ENCODE measurements around the gene IFNG-AS1. TPM values are rescaled to one million over a fixed set of nuclear protein-coding genes. Genes with fewer than 3 reads are reported as not detected.

IFNG-AS1 gene
- total RNA-seq, 2 donors from 2014 or later, result 0.29 to 0.42 TPM

DNA sequence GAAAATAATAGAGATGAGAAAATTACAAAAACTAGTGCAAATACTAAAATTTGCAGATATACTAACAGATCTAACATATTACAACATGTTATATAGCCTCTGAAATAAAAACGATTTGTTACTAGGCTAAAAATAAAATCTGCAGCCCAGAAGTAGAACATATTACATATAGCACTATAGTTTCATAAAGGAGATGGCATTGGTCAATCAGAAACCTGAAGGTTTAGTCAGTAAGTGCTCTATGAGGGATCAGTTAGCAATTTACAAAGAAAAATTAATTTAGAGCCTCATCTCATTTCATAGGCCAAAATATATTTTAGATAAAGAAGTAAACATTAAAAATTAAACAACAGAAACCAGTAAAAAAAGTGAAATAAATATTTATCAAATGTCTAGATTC, 41.0 kb downstream of the IFNG-AS1 start:
- peaks cover 12% of the 10 kb centered on the region for H3K4me1 Mint-ChIP-seq
- no peak overlapping the region for H3K27ac Mint-ChIP-seq
- no peak overlapping the region for H3K4me3 Mint-ChIP-seq
- H3K9me3 ChIP-seq (ENCODE audit: control insufficient read depth, low read length, poor library complexity, severe bottlenecking), result no peaks in the 10 kb centered on the region
- ATAC-seq (no peak), DNase-seq (no peak)
- H3K27me3 Mint-ChIP-seq, result no peaks in the 10 kb centered on the region
- H3K36me3 Mint-ChIP-seq (ENCODE audit: low read depth), result peaks cover 7% of the 10 kb centered on the region

DNA sequence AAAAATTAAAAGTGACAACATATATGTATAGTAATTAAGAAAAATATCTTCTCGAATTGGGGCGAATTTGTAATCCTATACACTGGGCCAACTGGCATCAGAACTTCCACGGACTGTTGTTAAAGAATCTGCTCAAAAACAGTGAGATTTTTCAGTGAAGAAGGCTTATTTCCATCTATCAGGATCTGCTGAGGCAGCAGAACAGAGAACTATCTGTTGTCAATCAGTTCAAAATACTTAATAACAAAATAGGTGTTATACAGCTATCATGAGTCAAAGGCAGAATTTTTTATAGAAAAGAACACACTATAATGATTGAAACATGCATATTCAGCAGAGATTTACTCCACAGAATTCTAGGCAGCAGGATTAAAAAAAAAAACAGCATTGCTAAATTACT, 41.9 kb downstream of the IFNG-AS1 start:
- H3K27me3 Mint-ChIP-seq, result no peaks in the 10 kb centered on the region
- DNase-seq, result no peak
- no peak for ATAC-seq
- H3K9me3 ChIP-seq (ENCODE audit: control insufficient read depth, low read length, poor library complexity, severe bottlenecking), result no peaks in the 10 kb centered on the region
- peaks cover 7% of the 10 kb centered on the region for H3K36me3 Mint-ChIP-seq (ENCODE audit: low read depth)
- no peak overlapping the region for H3K4me3 Mint-ChIP-seq
- H3K27ac Mint-ChIP-seq, result peak overlapping the region; percentile 73
- peaks cover 12% of the 10 kb centered on the region for H3K4me1 Mint-ChIP-seq

DNA sequence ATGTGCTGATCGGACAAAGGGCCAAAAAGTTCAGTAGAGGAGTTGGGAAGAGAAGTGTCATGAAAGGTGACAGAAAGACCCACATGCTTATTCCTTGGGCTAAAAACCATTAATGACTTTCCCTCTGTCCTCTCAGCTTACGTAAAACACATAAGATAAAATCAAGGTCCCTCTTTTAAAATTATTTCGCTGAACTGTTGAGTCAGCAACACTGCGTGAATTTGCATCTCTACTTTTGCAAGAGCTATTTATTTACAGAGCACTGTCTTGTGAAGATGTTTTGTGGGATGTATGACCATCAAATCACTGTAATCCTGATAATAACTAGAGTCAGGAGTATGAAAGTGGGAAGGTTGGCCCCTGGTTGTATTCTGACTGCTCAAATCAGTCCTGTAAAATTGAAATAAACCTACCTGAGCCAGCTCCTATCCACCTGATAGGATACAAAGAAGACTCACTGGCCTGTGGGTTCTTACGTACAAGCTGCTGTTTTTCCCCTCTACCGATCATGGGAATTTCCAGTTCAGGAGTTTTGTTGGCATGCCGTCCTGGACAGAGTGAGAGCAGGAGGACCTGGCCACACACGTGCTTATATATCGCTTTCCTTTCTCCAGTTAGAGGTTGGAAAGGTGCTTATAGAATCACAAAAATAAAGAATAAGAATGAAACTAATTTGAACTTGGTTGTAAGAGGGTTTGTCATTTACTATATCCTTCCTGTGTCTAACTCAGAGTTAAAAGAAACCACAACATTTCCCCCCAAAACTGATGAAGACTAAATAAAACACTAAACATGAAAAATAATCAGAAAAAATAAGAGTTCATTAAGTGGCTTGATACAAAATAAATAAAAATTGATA, 42.9 kb downstream of the IFNG-AS1 start:
- H3K27ac Mint-ChIP-seq, result peak overlapping the region; percentile 73
- peak overlapping the region; percentile 70 for H3K4me3 Mint-ChIP-seq

DNA sequence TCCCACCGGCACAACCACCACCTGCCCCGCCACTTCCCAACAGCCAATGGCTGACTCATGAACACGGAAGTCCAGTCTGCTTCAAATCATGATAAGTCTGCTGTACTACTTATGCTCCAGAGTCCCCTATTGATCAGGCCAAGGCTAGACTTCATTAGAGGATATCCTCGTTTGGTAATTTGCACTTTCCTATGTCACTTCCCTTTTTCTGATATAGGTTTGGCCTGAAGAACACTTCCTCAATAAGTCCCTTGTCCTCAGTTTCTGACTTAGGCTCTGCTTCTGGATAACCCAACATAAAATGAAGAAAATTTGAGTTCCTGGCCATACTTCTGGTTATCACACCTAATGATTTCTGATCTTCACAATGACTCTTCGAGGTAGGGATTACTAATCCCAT, 45.3 kb downstream of the IFNG-AS1 start:
- Mint-ChIP-seq H3K27ac (no peak overlapping the region), H3K4me3 (no peak overlapping the region), H3K36me3 (ENCODE audit: low read depth) (no peaks in the 10 kb centered on the region), H3K27me3 (no peaks in the 10 kb centered on the region), H3K4me1 (peaks cover 12% of the 10 kb centered on the region)
- H3K9me3 ChIP-seq (ENCODE audit: control insufficient read depth, low read length, poor library complexity, severe bottlenecking), result no peaks in the 10 kb centered on the region
- ATAC-seq (no peak), DNase-seq (no peak)

More for the DNA sequence above, 42.9 kb downstream of the IFNG-AS1 start:
- Mint-ChIP-seq H3K27me3 (no peaks in the 10 kb centered on the region), H3K4me1 (peaks cover 12% of the 10 kb centered on the region), H3K36me3 (ENCODE audit: low read depth) (peaks cover 6% of the 10 kb centered on the region)
- DNase-seq (no peak), ATAC-seq (peak; percentile 58)
- no peaks in the 10 kb centered on the region for H3K9me3 ChIP-seq (ENCODE audit: control insufficient read depth, low read length, poor library complexity, severe bottlenecking)

DNA sequence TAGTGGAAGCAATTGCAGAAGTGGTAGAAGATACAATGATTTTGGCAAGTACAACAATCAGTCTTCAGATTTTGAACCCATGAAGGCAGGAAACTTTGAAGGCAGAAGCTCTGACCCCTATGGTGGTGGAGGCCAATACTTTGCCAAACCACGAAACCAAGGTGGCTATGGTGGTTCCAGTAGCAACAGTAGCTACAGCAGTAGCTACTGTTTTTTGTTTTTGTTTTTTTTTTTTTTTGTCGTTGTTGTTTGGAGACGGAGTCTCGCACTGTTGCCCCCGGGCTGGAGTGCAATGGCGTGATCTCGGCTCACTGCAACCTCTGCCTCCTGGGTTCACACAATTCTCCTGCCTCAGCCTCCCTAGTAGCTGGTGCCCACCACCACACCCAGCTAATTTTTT, 47.4 kb downstream of the IFNG-AS1 start:
- DNase-seq (no peak), ATAC-seq (no peak)
- peaks cover 16% of the 10 kb centered on the region for H3K4me1 Mint-ChIP-seq
- no peaks in the 10 kb centered on the region for H3K9me3 ChIP-seq (ENCODE audit: control insufficient read depth, low read length, poor library complexity, severe bottlenecking)
- no peak overlapping the region for H3K27ac Mint-ChIP-seq
- H3K36me3 Mint-ChIP-seq (ENCODE audit: low read depth), result no peaks in the 10 kb centered on the region
- no peaks in the 10 kb centered on the region for H3K27me3 Mint-ChIP-seq
- H3K4me3 Mint-ChIP-seq, result no peak overlapping the region

DNA sequence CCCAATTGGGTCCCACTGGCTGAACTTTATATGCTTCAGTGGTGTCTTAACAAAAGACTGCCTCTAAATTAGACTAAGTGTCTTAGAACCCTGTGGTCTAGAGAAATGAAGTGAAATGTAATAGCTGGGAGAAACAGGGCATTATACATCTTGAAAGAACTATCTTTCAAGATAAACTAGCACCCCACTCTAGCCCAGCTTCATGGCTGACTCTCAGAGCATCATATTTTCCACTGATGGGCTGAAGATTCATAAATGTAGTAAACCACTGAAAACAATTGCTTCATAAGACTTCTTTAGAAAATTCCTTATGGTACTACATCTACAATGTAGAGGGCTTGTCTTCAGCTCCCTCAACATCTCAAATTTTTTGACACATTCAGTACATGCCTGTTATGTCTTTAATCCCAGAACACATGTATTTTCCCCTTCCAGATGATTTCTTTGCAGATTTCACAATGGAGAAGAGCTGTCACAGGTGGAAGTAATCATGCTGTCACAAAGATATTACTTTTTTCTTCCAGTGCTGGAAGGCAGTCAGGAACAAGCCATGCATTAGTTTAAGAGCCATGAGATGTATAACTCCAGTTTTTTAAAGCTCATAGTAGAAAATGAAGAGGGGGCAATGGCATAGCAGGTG, 48.5 kb downstream of the IFNG-AS1 start:
- Mint-ChIP-seq H3K4me3 (no peak overlapping the region), H3K27me3 (no peaks in the 10 kb centered on the region), H3K27ac (no peak overlapping the region), H3K4me1 (peaks cover 16% of the 10 kb centered on the region), H3K36me3 (ENCODE audit: low read depth) (no peaks in the 10 kb centered on the region)
- no peaks in the 10 kb centered on the region for H3K9me3 ChIP-seq (ENCODE audit: control insufficient read depth, low read length, poor library complexity, severe bottlenecking)
- ATAC-seq, result no peak
- no peak for DNase-seq

DNA sequence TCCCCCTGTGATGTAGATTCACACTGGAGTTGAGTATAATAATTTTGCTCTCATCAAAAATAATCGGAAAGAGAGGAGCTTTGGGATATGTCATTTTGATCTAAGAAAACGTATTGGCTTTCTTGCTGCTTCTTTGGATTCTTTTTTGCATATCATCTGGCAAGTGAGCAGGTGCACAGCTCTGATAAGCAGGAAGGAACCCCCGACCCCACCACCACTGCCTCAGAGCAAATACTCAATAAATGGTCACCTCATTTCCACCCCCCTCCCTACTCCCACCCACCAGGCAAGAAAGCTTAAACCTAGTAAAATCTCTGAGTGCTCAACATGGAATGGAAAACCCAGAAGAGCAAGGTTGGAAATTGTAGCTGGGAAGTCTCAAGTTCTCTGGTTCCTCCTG, 49.4 kb downstream of the IFNG-AS1 start:
- Mint-ChIP-seq H3K4me1 (peaks cover 14% of the 10 kb centered on the region), H3K27me3 (no peaks in the 10 kb centered on the region), H3K36me3 (ENCODE audit: low read depth) (no peaks in the 10 kb centered on the region), H3K4me3 (no peak overlapping the region), H3K27ac (no peak overlapping the region)
- H3K9me3 ChIP-seq (ENCODE audit: control insufficient read depth, low read length, poor library complexity, severe bottlenecking), result no peaks in the 10 kb centered on the region
- ATAC-seq, result no peak
- DNase-seq, result no peak

DNA sequence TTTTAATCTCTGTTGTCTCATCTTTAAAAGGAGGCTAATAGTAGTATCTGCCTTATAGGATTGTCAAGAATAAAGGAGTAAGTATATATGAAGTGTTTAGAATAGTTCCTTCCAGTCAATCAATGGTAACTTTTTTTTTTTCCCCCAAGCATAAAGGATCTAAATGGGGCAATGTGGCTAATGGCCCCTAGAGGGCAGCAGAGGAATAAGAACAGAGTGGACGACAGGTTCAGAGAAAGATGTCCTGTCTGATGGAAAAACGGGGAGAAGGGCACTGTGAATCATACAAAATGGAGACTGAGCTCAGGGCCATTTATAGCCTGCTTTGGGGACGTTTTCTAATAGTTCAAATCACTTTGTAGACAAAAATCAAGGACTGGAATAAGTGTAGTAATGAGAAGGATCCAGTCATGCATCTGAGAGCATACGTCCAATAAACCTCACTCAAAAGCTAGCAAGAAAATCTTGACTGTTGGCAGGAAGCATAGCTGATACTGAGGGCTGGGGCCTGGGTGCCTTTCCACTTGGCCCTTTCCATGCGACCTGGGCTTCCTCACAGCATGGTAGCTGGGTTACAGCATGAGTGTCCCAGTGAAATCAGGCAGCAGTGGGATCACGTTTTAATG, 51.3 kb downstream of the IFNG-AS1 start:
- ATAC-seq (peak; percentile 83), DNase-seq (peak; percentile 18 to 45 (median 38))
- H3K4me1 Mint-ChIP-seq, result peaks cover 14% of the 10 kb centered on the region
- H3K36me3 Mint-ChIP-seq (ENCODE audit: low read depth), result no peaks in the 10 kb centered on the region
- no peaks in the 10 kb centered on the region for H3K27me3 Mint-ChIP-seq
- H3K4me3 Mint-ChIP-seq, result no peak overlapping the region
- no peaks in the 10 kb centered on the region for H3K9me3 ChIP-seq (ENCODE audit: control insufficient read depth, low read length, poor library complexity, severe bottlenecking)
- peak overlapping the region; percentile 84 for H3K27ac Mint-ChIP-seq

DNA sequence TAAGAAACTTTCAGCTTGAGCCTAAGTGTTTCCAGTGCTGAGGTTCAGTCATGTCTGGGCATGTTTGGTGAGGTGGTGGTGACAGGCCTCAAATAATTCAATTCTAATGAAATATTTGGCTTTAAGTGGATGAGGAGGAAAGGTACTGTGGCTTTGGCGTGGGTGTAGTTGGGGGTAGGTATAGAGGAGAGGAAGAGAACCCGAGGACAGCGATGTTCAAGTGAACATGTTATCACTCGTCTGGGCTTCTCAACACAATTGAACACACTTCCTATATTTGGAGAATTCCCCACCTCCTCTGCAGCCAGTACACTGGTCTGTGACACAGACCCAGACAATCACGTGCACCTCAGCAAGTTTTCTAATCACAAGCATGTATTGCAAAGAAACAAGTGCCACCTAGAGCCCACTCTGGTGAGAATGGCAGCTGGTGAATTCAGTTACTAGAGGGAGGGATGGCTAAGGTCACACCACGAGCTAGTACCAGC, 53.0 kb downstream of the IFNG-AS1 start:
- H3K9me3 ChIP-seq (ENCODE audit: control insufficient read depth, low read length, poor library complexity, severe bottlenecking), result no peaks in the 10 kb centered on the region
- peak overlapping the region; percentile 12 for H3K4me3 Mint-ChIP-seq
- no peak for DNase-seq
- H3K27ac Mint-ChIP-seq, result peak overlapping the region; percentile 84
- no peaks in the 10 kb centered on the region for H3K27me3 Mint-ChIP-seq
- peak; percentile 66 for ATAC-seq
- peaks cover 14% of the 10 kb centered on the region for H3K4me1 Mint-ChIP-seq
- no peaks in the 10 kb centered on the region for H3K36me3 Mint-ChIP-seq (ENCODE audit: low read depth)

DNA sequence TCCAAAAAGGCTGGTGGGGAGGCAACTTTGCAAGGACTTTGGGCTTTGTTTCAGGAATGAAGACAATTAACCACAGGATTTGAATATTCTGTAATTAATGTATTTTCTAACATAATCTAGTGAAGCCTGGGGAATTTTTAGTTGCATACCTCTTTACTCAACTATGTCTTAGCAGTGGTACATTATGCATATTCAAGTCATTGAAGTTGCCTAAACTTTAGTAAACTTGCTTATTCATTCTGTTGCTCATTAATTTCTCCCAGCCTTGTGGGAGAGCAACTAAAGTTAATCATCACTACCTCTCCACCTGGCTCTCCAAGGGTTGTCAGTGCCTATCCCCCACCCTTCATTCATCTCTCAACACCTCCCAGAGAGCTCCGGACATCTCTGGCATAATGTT, 54.2 kb downstream of the IFNG-AS1 start:
- ATAC-seq (no peak), DNase-seq (no peak)
- H3K9me3 ChIP-seq (ENCODE audit: control insufficient read depth, low read length, poor library complexity, severe bottlenecking), result no peaks in the 10 kb centered on the region
- Mint-ChIP-seq H3K4me1 (peaks cover 14% of the 10 kb centered on the region), H3K27ac (no peak overlapping the region), H3K4me3 (no peak overlapping the region), H3K27me3 (no peaks in the 10 kb centered on the region), H3K36me3 (ENCODE audit: low read depth) (no peaks in the 10 kb centered on the region)

DNA sequence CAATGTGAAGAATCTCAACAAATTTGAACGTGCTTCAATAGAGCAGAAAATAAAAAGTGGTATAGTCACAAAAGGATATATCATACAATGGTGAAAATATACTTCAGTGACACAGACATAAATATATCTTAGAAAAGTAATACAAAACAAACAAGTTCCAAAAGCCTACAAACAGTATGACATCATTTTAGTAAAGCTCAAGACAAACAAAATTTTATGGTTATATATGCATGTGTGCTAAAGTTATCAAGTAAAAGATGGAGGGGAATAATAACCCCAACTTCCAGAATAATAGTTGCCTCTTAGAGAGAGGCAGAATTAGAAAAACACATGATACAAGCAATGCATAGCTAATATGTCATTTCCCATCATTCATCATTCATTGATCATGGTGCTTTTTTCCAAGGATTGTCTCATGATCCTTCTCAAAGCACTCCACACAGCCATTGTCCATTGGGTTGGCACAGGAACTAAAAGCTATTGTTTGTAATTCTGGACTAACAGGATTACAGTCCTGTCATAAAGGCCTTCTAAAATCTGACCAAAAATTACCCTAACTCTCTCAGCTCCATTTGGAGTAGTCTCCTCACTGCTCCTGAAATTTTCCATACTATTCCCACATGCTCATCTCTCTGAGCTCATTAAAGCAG, 59.5 kb downstream of the IFNG-AS1 start:
- H3K4me1 Mint-ChIP-seq, result no peaks in the 10 kb centered on the region
- H3K4me3 Mint-ChIP-seq, result no peak overlapping the region
- H3K9me3 ChIP-seq (ENCODE audit: control insufficient read depth, low read length, poor library complexity, severe bottlenecking), result no peaks in the 10 kb centered on the region
- DNase-seq (no peak), ATAC-seq (no peak)
- H3K36me3 Mint-ChIP-seq (ENCODE audit: low read depth), result peaks cover 2% of the 10 kb centered on the region
- no peaks in the 10 kb centered on the region for H3K27me3 Mint-ChIP-seq
- no peak overlapping the region for H3K27ac Mint-ChIP-seq

DNA sequence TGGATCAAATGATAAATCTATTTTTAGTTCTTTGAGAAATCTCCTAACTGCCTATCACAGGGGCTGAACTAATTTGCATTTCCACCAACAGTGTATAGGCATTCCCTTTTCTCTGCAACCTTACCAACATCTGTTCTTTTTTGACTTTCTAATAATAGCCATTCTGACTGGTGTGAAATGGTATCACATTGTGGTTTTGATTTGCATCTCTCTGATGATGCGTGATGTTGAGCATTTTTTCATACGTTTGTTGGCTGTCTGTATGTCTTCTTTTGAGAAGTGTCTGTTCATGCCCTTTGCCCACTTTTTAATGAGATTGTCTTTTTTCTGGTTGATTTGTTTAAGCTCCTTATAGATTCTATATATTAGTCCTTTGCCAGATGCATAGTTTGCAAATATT, 67.1 kb downstream of the IFNG-AS1 start:
- Mint-ChIP-seq H3K27ac (no peak overlapping the region), H3K36me3 (ENCODE audit: low read depth) (no peaks in the 10 kb centered on the region), H3K4me1 (no peaks in the 10 kb centered on the region), H3K4me3 (no peak overlapping the region), H3K27me3 (no peaks in the 10 kb centered on the region)
- ATAC-seq, result no peak
- no peaks in the 10 kb centered on the region for H3K9me3 ChIP-seq (ENCODE audit: control insufficient read depth, low read length, poor library complexity, severe bottlenecking)
- DNase-seq, result no peak

Measured in T-helper 17 cell (primary cell).